GM23338 (cell line): Measurements from ENCODE around the gene PELI1. TPM values are rescaled to one million over a fixed set of nuclear protein-coding genes. Genes with fewer than 3 reads are reported as not detected.

Source experiments
- ATAC-seq: fragments of 200-7000 bp; cut with Tn5 transposase; 3 replicates; pipeline ENCODE4 v1.9.1; 2020
- DNase-seq: peaks from one replicate; pipeline ENCODE4 v3.0.0-alpha.2; 2015; ENCODE audit warnings: low spot score
- H2AFZ ChIP-seq: fragments of 200-600 bp; sonication (generic); 2 replicates; pipeline ENCODE4 v1.8.0; 2016; ENCODE audit warnings: antibody characterized with exemption, mild to moderate bottlenecking, moderate library complexity
- H3F3A ChIP-seq: fragments of 200-600 bp; sonication (generic); replicated peaks from 2 replicates; pipeline ENCODE4 v1.8.0; 2017; ENCODE audit warnings: antibody characterized with exemption, mixed run types, low read depth
- H3K27ac ChIP-seq: fragments of 200-600 bp; sonication (generic); 2 replicates; pipeline ENCODE4 v1.6.1; 2016; ENCODE audit warnings: low read depth
- H3K27me3 ChIP-seq: fragments of 200-600 bp; sonication (generic); 2 replicates; pipeline ENCODE4 v1.8.0; 2016; ENCODE audit warnings: mild to moderate bottlenecking, mixed run types, moderate library complexity; ENCODE audit not compliant: insufficient read depth
- H3K36me3 ChIP-seq: fragments of 200-600 bp; sonication (generic); 2 replicates; pipeline ENCODE4 v1.8.0; 2016; ENCODE audit warnings: mild to moderate bottlenecking; ENCODE audit not compliant: insufficient read depth
- H3K4me1 ChIP-seq: fragments of 200-600 bp; sonication (generic); 2 replicates; pipeline ENCODE4 v1.8.0; 2016; ENCODE audit warnings: mild to moderate bottlenecking, moderate library complexity; ENCODE audit not compliant: insufficient read depth
- H3K4me2 ChIP-seq: fragments of 200-600 bp; sonication (generic); 2 replicates; pipeline ENCODE4 v1.7.1; 2017; ENCODE audit warnings: mixed run types
- H3K4me3 ChIP-seq: fragments of 200-600 bp; sonication (generic); 2 replicates; pipeline ENCODE4 v1.6.1; 2016; ENCODE audit warnings: mixed run types
- H3K79me2 ChIP-seq: fragments of 200-600 bp; sonication (generic); replicated peaks from 2 replicates; pipeline ENCODE4 v1.8.0; 2017; ENCODE audit warnings: mild to moderate bottlenecking; ENCODE audit not compliant: insufficient read depth
- H3K9me2 ChIP-seq: fragments of 200-600 bp; sonication (generic); 2 replicates; pipeline ENCODE4 v1.8.0; 2017; ENCODE audit not compliant: insufficient read depth
- H4K20me1 ChIP-seq: fragments of 200-600 bp; sonication (generic); replicated peaks from 2 replicates; pipeline ENCODE4 v1.8.0; 2017; ENCODE audit warnings: mild to moderate bottlenecking; ENCODE audit not compliant: insufficient read depth
- H3K27ac Mint-ChIP-seq: 2 replicates; pipeline ENCODE4 v1.8.0; 2020; ENCODE audit warnings: inconsistent platforms, mild to moderate bottlenecking, moderate library complexity, mixed read lengths
- H3K27me3 Mint-ChIP-seq: 3 replicates; pipeline ENCODE4 v1.8.0; 2022; ENCODE audit warnings: low read depth, mild to moderate bottlenecking, moderate library complexity, mixed read lengths, inconsistent platforms; ENCODE audit not compliant: insufficient read depth, poor library complexity
- H3K36me3 Mint-ChIP-seq: 3 replicates; pipeline ENCODE4 v1.8.0; 2021; ENCODE audit warnings: low read depth, mild to moderate bottlenecking, inconsistent platforms, moderate library complexity, mixed read lengths
- H3K4me1 Mint-ChIP-seq: 3 replicates; pipeline ENCODE4 v1.8.0; 2020; ENCODE audit warnings: mild to moderate bottlenecking, inconsistent platforms, mixed read lengths
- H3K4me3 Mint-ChIP-seq: 3 replicates; pipeline ENCODE4 v1.8.0; 2021; ENCODE audit warnings: moderate library complexity, mild to moderate bottlenecking, inconsistent platforms, mixed read lengths
- H3K9me3 Mint-ChIP-seq: 3 replicates; pipeline ENCODE4 v1.8.0; 2020; ENCODE audit warnings: moderate library complexity, mild to moderate bottlenecking, inconsistent platforms, mixed read lengths
- CREB1 ChIP-seq: fragments of 250-450 bp; sonication (Bioruptor Pico); IDR thresholded peaks from 2 replicates; pipeline ENCODE4 v1.5.0; 2020; ENCODE audit warnings: low read depth, mild to moderate bottlenecking, moderate library complexity
- CTCF ChIP-seq, 2 experiments: fragments of 200-600 bp in 1 of 2; sonication (generic) in 1 of 2; conservative IDR thresholded peaks; 2 replicates each; pipeline versions ENCODE4 v1.5.1 to v1.6.1; 2016 to 2017; ENCODE audit warnings: antibody characterized with exemption in 2 of 2, low read depth in 2 of 2, mild to moderate bottlenecking in 2 of 2, moderate library complexity in 1 of 2
- EZH2 ChIP-seq: fragments of 200-600 bp; sonication (generic); IDR thresholded peaks from one replicate; pipeline ENCODE4 v1.8.0; 2017; ENCODE audit warnings: antibody characterized with exemption, mild to moderate bottlenecking, low read depth; ENCODE audit not compliant: unreplicated experiment
- EZH2phosphoT487 ChIP-seq: fragments of 200-600 bp; sonication (generic); IDR thresholded peaks from one replicate; pipeline ENCODE4 v1.8.1; 2018; ENCODE audit warnings: antibody characterized with exemption; ENCODE audit not compliant: unreplicated experiment
- JUNB ChIP-seq: IDR thresholded peaks from one replicate; pipeline ENCODE4 v1.6.1; 2016; ENCODE audit warnings: antibody characterized with exemption; ENCODE audit not compliant: unreplicated experiment
- NANOG ChIP-seq: IDR thresholded peaks from 2 replicates; pipeline ENCODE4 v1.6.1; 2016; ENCODE audit warnings: antibody characterized with exemption, borderline replicate concordance
- POLR2AphosphoS5 ChIP-seq: IDR thresholded peaks from 2 replicates; pipeline ENCODE4 v1.6.1; 2016; ENCODE audit warnings: antibody characterized with exemption, low read depth
- REST ChIP-seq: IDR thresholded peaks from one replicate; pipeline ENCODE4 v1.6.1; 2018; ENCODE audit warnings: antibody characterized with exemption; ENCODE audit not compliant: unreplicated experiment
- STAT1 ChIP-seq: IDR thresholded peaks from one replicate; pipeline ENCODE4 v1.6.1; 2016; ENCODE audit warnings: antibody characterized with exemption; ENCODE audit not compliant: unreplicated experiment
- ZNF114 ChIP-seq: fragments of 250-450 bp; sonication (Bioruptor Pico); IDR thresholded peaks from 2 replicates; pipeline ENCODE4 v1.5.0; 2020; ENCODE audit warnings: mild to moderate bottlenecking, moderate library complexity
- ZNF331 ChIP-seq: fragments of 250-450 bp; sonication (Bioruptor Pico); IDR thresholded peaks from 2 replicates; pipeline ENCODE4 v1.5.0; 2020; ENCODE audit warnings: low read depth, mild to moderate bottlenecking, moderate library complexity
- polyA plus RNA-seq: library from polyadenylated mRNA; unstranded; fragments of >200 nt; fragmentation: Nextera tagmentation; extraction: Ambion mirVana; gene quantifications from 2 replicates; pipeline ENCODE4 v1.2.1, GENCODE V29; 2016
- total RNA-seq: library from RNA; depleted of rRNA; stranded (reverse); fragments of >200 nt; shearing (Covaris generic); gene quantifications from 2 replicates; pipeline ENCODE4 v1.2.3, GENCODE V29; 2014
- TF ChIP-seq, protein P1 (sequence below): IDR thresholded peaks from 2 replicates; pipeline ENCODE4 v1.6.1; 2016; ENCODE audit warnings: antibody characterized with exemption

Gene PELI1
- total and polyA plus RNA-seq, 2 experiments from 2014 or later, result 32.4 to 61.8 TPM

GRCh38 chr2:64145714-64146113, 1.5 kb upstream of the PELI1 start (continued):
- TF ChIP-seq, protein P1, sequence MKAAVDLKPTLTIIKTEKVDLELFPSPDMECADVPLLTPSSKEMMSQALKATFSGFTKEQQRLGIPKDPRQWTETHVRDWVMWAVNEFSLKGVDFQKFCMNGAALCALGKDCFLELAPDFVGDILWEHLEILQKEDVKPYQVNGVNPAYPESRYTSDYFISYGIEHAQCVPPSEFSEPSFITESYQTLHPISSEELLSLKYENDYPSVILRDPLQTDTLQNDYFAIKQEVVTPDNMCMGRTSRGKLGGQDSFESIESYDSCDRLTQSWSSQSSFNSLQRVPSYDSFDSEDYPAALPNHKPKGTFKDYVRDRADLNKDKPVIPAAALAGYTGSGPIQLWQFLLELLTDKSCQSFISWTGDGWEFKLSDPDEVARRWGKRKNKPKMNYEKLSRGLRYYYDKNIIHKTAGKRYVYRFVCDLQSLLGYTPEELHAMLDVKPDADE, result no peak
- no peak for TF ChIP-seq POLR2AphosphoS5

DNA sequence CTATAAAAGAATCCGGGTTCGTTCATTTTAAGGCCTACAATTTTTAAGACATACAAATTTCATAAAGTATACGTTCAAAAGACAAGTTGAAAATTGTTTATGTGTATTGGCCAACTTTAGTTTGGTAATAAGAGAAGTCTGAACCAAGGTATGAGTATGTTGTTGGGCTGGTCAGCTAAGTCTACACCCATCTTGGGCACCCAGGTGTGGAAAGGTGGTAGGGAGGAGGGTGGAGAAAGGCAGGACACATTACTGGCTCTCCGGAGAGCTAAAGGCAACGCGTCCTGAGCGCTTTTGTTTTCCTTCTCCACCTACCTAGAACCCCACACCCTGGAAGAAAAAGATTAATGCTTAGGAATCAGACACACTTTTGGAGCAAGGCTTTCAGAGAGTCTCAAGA, 899 bp upstream of the PELI1 start:
- no peak overlapping the region for H3K27ac Mint-ChIP-seq
- no peak overlapping the region for H2AFZ ChIP-seq
- no peak; the same call in 2 of the 3 replicates for ATAC-seq
- TF ChIP-seq JUNB (no peak), NANOG (no peak), CTCF (conservative IDR thresholded peaks at IDR 0.05; ENCODE audit: low read depth in 2 of 2) (no peak), POLR2AphosphoS5 (no peak), EZH2phosphoT487 (no peak), STAT1 (no peak), ZNF331 (CRISPR knock-in tag) (no peak), REST (no peak), EZH2 (no peak), CREB1 (no peak), ZNF114 (CRISPR knock-in tag) (no peak)
- TF ChIP-seq, protein P1, result no peak

More for the DNA sequence above, 899 bp upstream of the PELI1 start:
- H3K36me3 ChIP-seq, result no peaks in the 10 kb centered on the region
- H3K4me2 ChIP-seq, result peak overlapping the region; percentile 68
- peak overlapping the region; percentile 29; the same call in 1 of the 2 replicates for H3K27ac ChIP-seq
- peak; percentile 39 for DNase-seq
- peaks cover 29% of the 10 kb centered on the region for H3K4me1 ChIP-seq
- peaks cover 35% of the 10 kb centered on the region for H3K79me2 ChIP-seq
- no peaks in the 10 kb centered on the region for H3F3A ChIP-seq
- H3K27me3 ChIP-seq, result no peaks in the 10 kb centered on the region
- Mint-ChIP-seq H3K4me3 (no peak overlapping the region; the same call in 2 of the 3 replicates), H3K36me3 (peaks cover 6% of the 10 kb centered on the region; the same call in 1 of the 3 replicates), H3K4me1 (peaks cover 23% of the 10 kb centered on the region), H3K9me3 (no peaks in the 10 kb centered on the region), H3K27me3 (peaks cover 3% of the 10 kb centered on the region)
- H3K4me3 ChIP-seq, result peak overlapping the region; percentile 34; the same call in 1 of the 2 replicates
- H4K20me1 ChIP-seq, result peaks cover 2% of the 10 kb centered on the region; the same call in 1 of the 2 replicates
- no peaks in the 10 kb centered on the region for H3K9me2 ChIP-seq
